GM21825 (cell line): Measurements from ENCODE around the gene AARS2.
"Not testable (repeated sequence)": the region's sequence is repeated elsewhere in the genome, so short reads cannot be mapped to it uniquely, and the experiment has no call there.

Experiments used
- ATAC-seq: cut with Tn5 transposase; IDR thresholded peaks from one replicate; pipeline ENCODE4 v1.9.1; 2021; ENCODE audit warnings: mild to moderate bottlenecking, moderate library complexity; ENCODE audit not compliant: unreplicated experiment

Gene AARS2

GRCh38 chr6:44332585-44332984, 19.4 kb upstream of the AARS2 start:
- ATAC-seq: no peak

GRCh38 chr6:44329858-44330257, 16.7 kb upstream of the AARS2 start:
- no peak for ATAC-seq

GRCh38 chr6:44328203-44328602, 15.1 kb upstream of the AARS2 start:
- ATAC-seq: not testable (repeated sequence)

- ATAC-seq: no peak
These were observed 14.6 kb upstream of the AARS2 start for GRCh38 chr6:44327760-44328159.

DNA sequence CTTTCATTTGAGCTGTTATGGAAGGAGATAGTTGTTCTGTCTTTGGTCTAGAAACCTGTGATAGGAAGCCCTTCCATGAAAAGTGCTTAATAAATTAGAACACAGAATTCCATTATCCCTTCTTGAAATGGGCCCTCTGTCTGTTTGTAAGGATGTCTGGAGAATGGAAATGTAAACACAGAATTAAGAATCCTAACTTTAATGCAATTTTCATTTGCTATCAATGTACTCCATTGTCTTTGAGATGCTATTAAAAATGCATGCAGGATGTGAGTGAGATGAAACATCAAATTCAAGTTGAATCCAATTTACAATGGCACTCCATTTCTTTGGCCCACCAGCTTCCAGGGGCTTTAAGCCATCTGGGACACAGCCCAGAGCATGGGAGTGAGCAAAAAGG, 13.9 kb upstream of the AARS2 start:
- ATAC-seq: no peak

DNA sequence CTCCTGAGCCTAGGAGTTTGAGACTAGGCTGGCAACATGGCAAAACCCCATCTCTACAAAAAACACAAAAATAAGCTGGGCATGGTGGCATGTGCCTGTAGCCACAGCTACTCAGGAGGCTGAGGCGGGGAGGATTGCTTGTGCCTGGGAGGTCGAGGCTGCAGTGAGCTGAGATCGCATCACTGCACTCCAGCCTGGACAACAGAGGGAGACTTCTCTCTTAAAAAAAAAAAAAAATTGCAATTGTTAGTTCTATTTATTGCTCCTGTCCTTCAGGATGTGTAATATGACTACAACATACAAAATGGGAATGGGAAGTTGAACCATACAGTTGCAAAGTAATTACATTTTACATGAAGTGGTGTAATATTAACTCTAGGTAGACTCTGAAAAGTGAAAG, 8.1 kb upstream of the AARS2 start:
- ATAC-seq: no peak

- not testable (repeated sequence) for ATAC-seq
These were observed 4.0 kb upstream of the AARS2 start for GRCh38 chr6:44317136-44317631.

DNA sequence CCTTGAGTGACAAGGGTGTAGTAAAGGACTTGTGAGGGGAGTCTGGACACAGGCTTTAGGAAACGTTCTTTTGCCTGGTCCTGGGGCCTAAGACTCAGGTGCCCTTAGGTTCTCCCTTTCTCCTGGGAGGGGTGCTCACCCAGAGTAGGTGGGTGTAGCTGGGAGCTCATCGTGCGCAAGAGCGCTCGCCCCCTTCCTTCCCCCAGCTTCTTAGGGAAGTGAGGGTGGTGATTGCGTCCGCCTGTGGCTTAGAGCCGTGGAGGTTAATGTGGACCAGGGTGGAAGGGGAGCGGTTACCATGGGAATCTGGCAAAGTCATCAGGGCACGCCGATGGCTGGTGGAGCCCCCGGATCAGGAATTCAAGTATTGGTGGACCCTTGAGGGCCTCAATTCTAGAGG, 3.3 kb upstream of the AARS2 start:
- no peak for ATAC-seq

DNA sequence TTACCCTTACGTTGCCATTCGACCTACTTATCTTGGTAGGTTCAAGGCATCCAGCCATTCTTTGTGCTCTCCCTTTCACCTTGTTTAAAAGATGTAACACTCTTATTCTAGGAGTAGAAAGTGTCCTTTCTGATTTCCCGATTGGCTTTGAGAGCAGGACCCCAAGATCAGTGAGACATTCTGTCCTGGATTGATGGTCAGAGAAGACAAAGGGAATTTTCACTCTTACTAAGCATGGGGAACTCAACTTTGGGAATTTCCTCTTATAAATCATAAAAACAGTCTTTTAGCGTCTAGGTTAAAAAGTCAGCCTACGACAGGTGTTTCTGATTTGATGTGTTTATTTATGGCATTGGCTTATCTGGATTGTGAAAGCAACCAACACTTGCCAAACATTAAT, 2.8 kb upstream of the AARS2 start:
- ATAC-seq: no peak

DNA sequence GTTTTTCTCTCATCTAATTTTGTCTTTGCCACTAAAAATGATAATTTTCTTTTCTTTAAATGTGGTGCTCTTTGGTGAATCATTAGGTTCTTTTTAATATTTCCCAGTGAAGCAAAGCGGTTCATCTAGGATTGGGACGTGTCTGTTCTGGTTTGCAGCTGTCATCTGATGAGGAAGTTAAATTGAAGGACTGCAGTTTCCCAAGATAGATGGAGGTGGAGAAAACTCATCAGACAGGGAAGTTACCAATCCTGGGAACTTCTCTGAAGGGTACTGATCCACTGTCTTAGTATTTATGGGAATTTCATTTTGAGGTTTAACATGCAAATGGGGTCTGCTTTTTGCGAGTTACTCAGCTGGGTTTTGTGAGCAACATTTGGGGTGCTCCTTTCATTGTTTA, 2.4 kb upstream of the AARS2 start:
- no peak for ATAC-seq

- ATAC-seq: not testable (repeated sequence)
These were observed 1.5 kb upstream of the AARS2 start for GRCh38 chr6:44314657-44315056.

- ATAC-seq: no peak
These were observed 1.4 kb downstream of the AARS2 start for GRCh38 chr6:44311767-44312166.

DNA sequence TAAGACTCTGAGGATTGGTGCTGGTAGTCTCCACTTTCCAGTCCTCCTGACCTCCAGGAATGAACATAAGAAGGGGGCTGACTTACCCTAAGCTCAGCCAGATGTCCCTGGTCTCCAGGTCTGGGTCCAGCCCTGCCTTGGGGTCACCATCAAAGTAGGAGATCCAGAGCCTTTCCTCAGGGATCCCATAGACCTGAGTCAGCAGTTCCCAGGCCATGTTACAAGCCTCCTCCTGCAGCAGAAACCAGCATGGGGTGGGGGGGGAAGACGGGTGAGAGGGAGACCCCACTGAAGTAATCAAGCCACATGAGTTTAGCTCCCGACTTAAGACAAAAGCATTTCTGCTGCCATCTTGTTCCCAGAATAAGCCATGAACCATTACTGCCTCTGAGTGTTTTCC, 1.8 kb downstream of the AARS2 start:
- ATAC-seq: no peak

DNA sequence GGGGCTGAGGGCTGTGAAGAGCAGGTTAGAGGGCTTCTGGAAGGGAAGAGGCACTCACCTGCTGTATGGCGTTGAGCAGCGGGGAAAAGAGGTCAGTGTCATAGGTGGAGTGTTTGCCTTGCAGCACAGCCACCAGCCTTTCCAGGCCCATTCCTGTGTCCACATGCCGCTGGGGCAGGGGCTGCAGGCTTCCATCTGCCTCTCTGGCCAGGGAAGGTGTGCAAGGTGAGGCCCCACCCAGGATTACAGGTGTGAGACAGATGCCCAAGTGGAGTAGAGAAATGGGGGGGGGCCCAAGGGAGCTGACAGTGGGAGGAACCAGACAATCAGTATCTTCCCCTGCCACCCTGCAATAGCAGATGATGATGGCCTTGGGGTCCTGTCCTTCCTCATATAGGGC, 2.9 kb downstream of the AARS2 start:
- no peak for ATAC-seq

GRCh38 chr6:44309631-44310030, 3.5 kb downstream of the AARS2 start:
- no peak for ATAC-seq

GRCh38 chr6:44309092-44309491, 4.1 kb downstream of the AARS2 start:
- no peak for ATAC-seq

DNA sequence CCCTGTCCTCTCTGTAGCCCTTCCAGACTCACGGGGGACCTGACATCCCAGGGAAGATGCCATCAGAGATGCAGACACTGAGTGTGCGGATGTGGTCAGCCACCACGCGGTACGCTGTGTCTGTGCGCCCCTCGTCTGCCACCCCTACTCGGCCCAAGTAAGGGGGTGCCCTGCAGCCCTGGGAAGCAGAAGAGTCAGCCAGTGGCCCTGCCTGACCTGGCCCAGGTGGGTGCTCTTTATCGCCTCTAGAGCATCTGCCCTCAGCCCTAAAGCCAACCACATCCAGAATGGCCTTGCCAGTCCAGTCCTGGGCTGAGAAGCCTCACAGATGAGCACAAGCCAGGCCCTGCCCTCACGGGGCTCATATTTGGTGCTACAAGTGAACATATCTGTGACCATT, 5.9 kb downstream of the AARS2 start:
- ATAC-seq: no peak

GRCh38 chr6:44306710-44307109, 6.4 kb downstream of the AARS2 start:
- ATAC-seq: no peak

GRCh38 chr6:44305200-44305725, 7.9 kb downstream of the AARS2 start:
- no peak for ATAC-seq

GRCh38 chr6:44304282-44305199, 8.6 kb downstream of the AARS2 start:
- ATAC-seq: no peak

DNA sequence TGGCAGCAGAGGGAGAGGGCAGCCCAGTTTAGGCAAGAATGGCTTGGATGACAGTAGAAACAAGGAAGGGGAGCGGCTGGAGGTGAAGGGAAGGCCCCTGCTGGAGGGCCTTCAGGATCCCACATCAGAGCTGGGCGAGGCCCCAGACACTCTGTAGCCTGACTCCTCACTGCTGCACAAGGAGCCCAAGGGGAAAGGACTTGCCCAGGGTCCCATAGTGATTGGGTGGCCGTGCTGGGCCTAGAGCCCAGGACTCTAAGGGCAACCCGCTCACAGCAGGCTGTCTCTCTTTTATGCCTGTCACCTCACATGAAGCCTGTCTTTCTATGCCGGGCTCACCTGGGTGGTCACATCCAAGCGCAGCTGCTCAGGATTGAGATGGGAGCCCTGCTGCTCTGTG, 9.3 kb downstream of the AARS2 start:
- no peak for ATAC-seq

DNA sequence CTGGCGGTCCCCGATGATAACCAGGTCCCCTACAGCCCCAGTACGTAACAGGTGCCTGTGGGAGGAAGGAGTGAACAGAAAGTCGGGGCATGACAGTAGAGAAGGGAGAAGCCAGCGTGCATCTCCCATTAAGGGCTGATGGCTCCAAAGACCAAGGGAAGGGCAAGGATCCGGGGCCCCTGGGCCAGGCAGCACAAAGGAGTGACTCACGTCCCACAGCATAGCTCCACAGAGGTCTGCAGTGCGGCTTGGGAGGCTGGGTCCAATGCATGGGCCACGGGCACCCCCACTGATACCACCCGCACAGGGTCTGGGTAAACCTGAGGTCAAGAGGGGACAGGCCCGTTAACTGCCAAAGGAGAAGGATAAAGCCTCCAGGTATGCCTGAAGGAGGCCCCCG, 10.3 kb downstream of the AARS2 start:
- no peak for ATAC-seq
